GM23338 (cell line): ENCODE measurements around the gene STK32C. TPM values are rescaled to one million over a fixed set of nuclear protein-coding genes. Genes with fewer than 3 reads are reported as not detected.
"Not testable (repeated sequence)": the region's sequence is repeated elsewhere in the genome, so short reads cannot be mapped to it uniquely, and the experiment has no call there.

ENCODE experiments used
- ATAC-seq: fragments of 200-7000 bp; cut with Tn5 transposase; 3 replicates; pipeline ENCODE4 v1.9.1; 2020
- DNase-seq: peaks from one replicate; pipeline ENCODE4 v3.0.0-alpha.2; 2015; ENCODE audit warnings: low spot score
- H2AFZ ChIP-seq: fragments of 200-600 bp; sonication (generic); 2 replicates; pipeline ENCODE4 v1.8.0; 2016; ENCODE audit warnings: antibody characterized with exemption, mild to moderate bottlenecking, moderate library complexity
- H3F3A ChIP-seq: fragments of 200-600 bp; sonication (generic); replicated peaks from 2 replicates; pipeline ENCODE4 v1.8.0; 2017; ENCODE audit warnings: antibody characterized with exemption, mixed run types, low read depth
- H3K27ac ChIP-seq: fragments of 200-600 bp; sonication (generic); 2 replicates; pipeline ENCODE4 v1.6.1; 2016; ENCODE audit warnings: low read depth
- H3K27me3 ChIP-seq: fragments of 200-600 bp; sonication (generic); 2 replicates; pipeline ENCODE4 v1.8.0; 2016; ENCODE audit warnings: mild to moderate bottlenecking, mixed run types, moderate library complexity; ENCODE audit not compliant: insufficient read depth
- H3K36me3 ChIP-seq: fragments of 200-600 bp; sonication (generic); 2 replicates; pipeline ENCODE4 v1.8.0; 2016; ENCODE audit warnings: mild to moderate bottlenecking; ENCODE audit not compliant: insufficient read depth
- H3K4me1 ChIP-seq: fragments of 200-600 bp; sonication (generic); 2 replicates; pipeline ENCODE4 v1.8.0; 2016; ENCODE audit warnings: mild to moderate bottlenecking, moderate library complexity; ENCODE audit not compliant: insufficient read depth
- H3K4me2 ChIP-seq: fragments of 200-600 bp; sonication (generic); 2 replicates; pipeline ENCODE4 v1.7.1; 2017; ENCODE audit warnings: mixed run types
- H3K4me3 ChIP-seq: fragments of 200-600 bp; sonication (generic); 2 replicates; pipeline ENCODE4 v1.6.1; 2016; ENCODE audit warnings: mixed run types
- H3K79me2 ChIP-seq: fragments of 200-600 bp; sonication (generic); replicated peaks from 2 replicates; pipeline ENCODE4 v1.8.0; 2017; ENCODE audit warnings: mild to moderate bottlenecking; ENCODE audit not compliant: insufficient read depth
- H3K9me2 ChIP-seq: fragments of 200-600 bp; sonication (generic); 2 replicates; pipeline ENCODE4 v1.8.0; 2017; ENCODE audit not compliant: insufficient read depth
- H4K20me1 ChIP-seq: fragments of 200-600 bp; sonication (generic); replicated peaks from 2 replicates; pipeline ENCODE4 v1.8.0; 2017; ENCODE audit warnings: mild to moderate bottlenecking; ENCODE audit not compliant: insufficient read depth
- H3K27ac Mint-ChIP-seq: 2 replicates; pipeline ENCODE4 v1.8.0; 2020; ENCODE audit warnings: inconsistent platforms, mild to moderate bottlenecking, moderate library complexity, mixed read lengths
- H3K27me3 Mint-ChIP-seq: 3 replicates; pipeline ENCODE4 v1.8.0; 2022; ENCODE audit warnings: low read depth, mild to moderate bottlenecking, moderate library complexity, mixed read lengths, inconsistent platforms; ENCODE audit not compliant: insufficient read depth, poor library complexity
- H3K36me3 Mint-ChIP-seq: 3 replicates; pipeline ENCODE4 v1.8.0; 2021; ENCODE audit warnings: low read depth, mild to moderate bottlenecking, inconsistent platforms, moderate library complexity, mixed read lengths
- H3K4me1 Mint-ChIP-seq: 3 replicates; pipeline ENCODE4 v1.8.0; 2020; ENCODE audit warnings: mild to moderate bottlenecking, inconsistent platforms, mixed read lengths
- H3K4me3 Mint-ChIP-seq: 3 replicates; pipeline ENCODE4 v1.8.0; 2021; ENCODE audit warnings: moderate library complexity, mild to moderate bottlenecking, inconsistent platforms, mixed read lengths
- H3K9me3 Mint-ChIP-seq: 3 replicates; pipeline ENCODE4 v1.8.0; 2020; ENCODE audit warnings: moderate library complexity, mild to moderate bottlenecking, inconsistent platforms, mixed read lengths
- JUNB ChIP-seq: IDR thresholded peaks from one replicate; pipeline ENCODE4 v1.6.1; 2016; ENCODE audit warnings: antibody characterized with exemption; ENCODE audit not compliant: unreplicated experiment
- ZNF462 ChIP-seq: fragments of 250-450 bp; sonication (Bioruptor Pico); IDR thresholded peaks from 2 replicates; pipeline ENCODE4 v1.5.0; 2020; ENCODE audit warnings: mild to moderate bottlenecking, moderate library complexity
- polyA plus RNA-seq: library from polyadenylated mRNA; unstranded; fragments of >200 nt; fragmentation: Nextera tagmentation; extraction: Ambion mirVana; gene quantifications from 2 replicates; pipeline ENCODE4 v1.2.1, GENCODE V29; 2016
- total RNA-seq: library from RNA; depleted of rRNA; stranded (reverse); fragments of >200 nt; shearing (Covaris generic); gene quantifications from 2 replicates; pipeline ENCODE4 v1.2.3, GENCODE V29; 2014

STK32C gene
- total and polyA plus RNA-seq, 2 experiments from 2014 or later = 10.2 to 20.5 TPM

- not testable (repeated sequence) for H3K4me3 Mint-ChIP-seq, H3K9me2 ChIP-seq, H3F3A ChIP-seq, H3K9me3 Mint-ChIP-seq, H4K20me1 ChIP-seq, H3K36me3 Mint-ChIP-seq, ATAC-seq, H3K4me3 ChIP-seq, H2AFZ ChIP-seq, H3K27me3 Mint-ChIP-seq, H3K27me3 ChIP-seq, H3K27ac Mint-ChIP-seq, DNase-seq, H3K4me2 ChIP-seq, H3K27ac ChIP-seq, H3K79me2 ChIP-seq, H3K36me3 ChIP-seq
- H3K4me1 ChIP-seq = peaks cover 11% of the 10 kb centered on the region
- H3K4me1 Mint-ChIP-seq = peaks cover 35% of the 10 kb centered on the region
Observed at GRCh38 chr10:132160834-132161622, 146.7 kb downstream of the STK32C start.

- ATAC-seq, H3K36me3 Mint-ChIP-seq, H2AFZ ChIP-seq, H3K27ac ChIP-seq, H3K27ac Mint-ChIP-seq, H3K9me2 ChIP-seq, H3K79me2 ChIP-seq, H3K9me3 Mint-ChIP-seq, H3K4me2 ChIP-seq, H3K36me3 ChIP-seq, DNase-seq, H3K4me3 Mint-ChIP-seq, H3F3A ChIP-seq, H3K27me3 ChIP-seq, H3K27me3 Mint-ChIP-seq, H4K20me1 ChIP-seq, H3K4me3 ChIP-seq: not testable (repeated sequence)
- H3K4me1 ChIP-seq = peaks cover 11% of the 10 kb centered on the region
- H3K4me1 Mint-ChIP-seq = peaks cover 35% of the 10 kb centered on the region
Observed at GRCh38 chr10:132160231-132160630, 147.5 kb downstream of the STK32C start.

- not testable (repeated sequence) for H3K36me3 Mint-ChIP-seq
- DNase-seq = peak; percentile 71
- peak overlapping the region; percentile 65 for H3K27ac Mint-ChIP-seq
Observed at GRCh38 chr10:132159302-132160230, 148.2 kb downstream of the STK32C start.

GRCh38 chr10:132158823-132159222, 148.9 kb downstream of the STK32C start:
- peaks cover 4% of the 10 kb centered on the region for H3K9me2 ChIP-seq
- no peak for TF ChIP-seq JUNB
- TF ChIP-seq ZNF462 (CRISPR knock-in tag) = no peak
- Mint-ChIP-seq H3K27me3 (peaks cover 11% of the 10 kb centered on the region), H3K9me3 (peaks cover 5% of the 10 kb centered on the region; the same call in 1 of the 3 replicates), H3K36me3 (no peaks in the 10 kb centered on the region), H3K4me1 (peaks cover 31% of the 10 kb centered on the region), H3K4me3 (no peak overlapping the region), H3K27ac (peak overlapping the region; percentile 65)
- H3K27me3 ChIP-seq = no peaks in the 10 kb centered on the region
- no peaks in the 10 kb centered on the region for H3K79me2 ChIP-seq
- no peak overlapping the region for H2AFZ ChIP-seq
- H3K27ac ChIP-seq = no peak overlapping the region
- peaks cover 4% of the 10 kb centered on the region; the same call in 1 of the 2 replicates for H3F3A ChIP-seq
- no peaks in the 10 kb centered on the region for H3K36me3 ChIP-seq
- H3K4me1 ChIP-seq = peaks cover 11% of the 10 kb centered on the region
- DNase-seq (peak; percentile 38), ATAC-seq (no peak)
- H3K4me3 ChIP-seq = no peak overlapping the region
- no peak overlapping the region for H3K4me2 ChIP-seq
- H4K20me1 ChIP-seq = no peaks in the 10 kb centered on the region

More at GRCh38 chr10:132159302-132160230, 148.2 kb downstream of the STK32C start:
- not testable (repeated sequence) for H3K4me3 Mint-ChIP-seq, H3K27me3 ChIP-seq, H3K36me3 ChIP-seq, H2AFZ ChIP-seq, H4K20me1 ChIP-seq, H3K27me3 Mint-ChIP-seq, H3K9me3 Mint-ChIP-seq, H3K27ac ChIP-seq, ATAC-seq, H3F3A ChIP-seq, H3K9me2 ChIP-seq, H3K4me2 ChIP-seq, H3K79me2 ChIP-seq, H3K4me3 ChIP-seq
- H3K4me1 Mint-ChIP-seq = peaks cover 34% of the 10 kb centered on the region
- H3K4me1 ChIP-seq = peaks cover 11% of the 10 kb centered on the region
